Measurements from ENCODE around the gene GOLT1B. TPM values are rescaled to one million over a fixed set of nuclear protein-coding genes. Genes with fewer than 3 reads are reported as not detected.

Gene GOLT1B
- 54.2 and 59.6 TPM in 2 replicates for total RNA-seq

DNA sequence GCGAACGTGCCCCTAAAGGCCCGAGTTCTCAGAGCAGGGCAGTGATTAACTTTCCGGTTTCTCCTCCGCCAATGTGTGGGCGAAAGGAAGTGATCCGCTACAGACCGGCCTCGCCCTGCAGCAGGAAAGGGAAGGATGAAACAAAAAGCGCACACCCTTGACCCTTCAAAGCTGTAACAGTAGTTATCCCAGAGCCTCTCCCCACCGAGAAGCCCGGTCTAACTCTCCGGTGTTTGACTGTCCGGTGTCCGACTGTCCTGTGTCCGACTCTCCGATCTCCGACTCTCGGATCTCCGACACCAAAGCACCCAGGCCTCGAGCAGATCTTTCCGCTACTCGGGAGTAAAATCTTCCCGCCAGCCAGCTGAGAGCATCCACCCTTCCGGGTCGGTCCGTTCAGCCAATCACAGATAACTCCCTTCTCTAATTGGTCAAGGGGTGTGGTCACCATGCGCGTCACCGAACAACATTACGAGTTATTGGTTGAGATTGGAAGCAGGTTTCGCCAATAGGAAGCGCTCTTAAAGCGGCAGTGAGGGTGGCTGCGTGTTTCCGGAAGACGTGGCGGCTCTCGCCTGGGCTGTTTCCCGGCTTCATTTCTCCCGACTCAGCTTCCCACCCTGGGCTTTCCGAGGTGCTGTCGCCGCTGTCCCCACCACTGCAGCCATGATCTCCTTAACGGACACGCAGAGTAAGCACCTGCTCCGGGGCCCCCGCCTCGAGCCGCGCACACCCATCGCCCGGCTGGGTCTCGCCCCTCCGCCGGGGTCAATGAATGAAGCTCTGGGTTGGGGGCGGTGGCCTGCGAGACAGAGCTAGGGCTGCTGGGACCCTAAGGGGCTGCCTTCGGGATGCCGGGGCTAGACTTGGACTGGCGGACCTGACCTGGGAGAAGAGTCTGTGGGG lies at the start of gene GOLT1B, which contains the start of gene RECQL:
Gene GOLT1B, plus strand, starts transcription at position 532 of the 906 bp plus-strand sequence. Its CDS starts 135 bp downstream, at position 667.
Gene RECQL, minus strand, starts transcription at position 378 of the 906 bp plus-strand sequence. CDS start 2,065 bp downstream, outside the sequence.

DNA sequence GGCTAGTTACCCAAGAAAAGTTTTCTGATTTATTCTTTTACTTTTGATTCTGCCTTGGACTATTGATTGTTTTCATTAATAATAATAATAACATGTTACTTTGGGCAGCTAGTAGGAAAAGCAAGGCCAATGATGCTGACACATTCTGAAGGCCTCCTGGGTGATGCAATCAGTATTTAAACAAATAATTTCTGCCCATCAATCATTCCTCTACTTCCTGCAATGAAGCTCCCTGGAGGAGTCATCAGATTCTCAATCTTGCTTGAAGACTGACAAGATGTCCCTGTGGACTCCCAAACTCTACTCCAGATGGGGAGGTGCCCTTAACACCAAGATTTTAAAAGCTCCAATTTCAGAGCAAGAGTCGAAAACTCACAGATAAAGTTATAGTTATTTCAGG lies 24.5 kb downstream of the GOLT1B start, which contains the start of gene SPX:
Gene SPX, plus strand, starts transcription at position 244 of the 400 bp plus-strand sequence. CDS start 177 bp downstream, outside the sequence.

Other genes with a start within 250 kb of the GOLT1B start
- gene SLCO1A2, start 166.9 kb upstream of the GOLT1B start, total RNA-seq = under 0.01 TPM in 1 of 2 replicates, not detected in the other
- not detected in 2 replicates for gene IAPP, start 128.9 kb upstream of the GOLT1B start, total RNA-seq
- gene PYROXD1, start 64.1 kb upstream of the GOLT1B start, total RNA-seq = 12.3 and 18.2 TPM in 2 replicates
- gene RECQL, start 154 bp upstream of the GOLT1B start, total RNA-seq = 157 and 166 TPM in 2 replicates
- under 0.01 and 1.3 TPM in 2 replicates for gene SPX, start 24.5 kb downstream of the GOLT1B start, total RNA-seq
- gene GYS2, start 103.1 kb downstream of the GOLT1B start, total RNA-seq = not detected in 2 replicates
- gene LDHB, start 156.1 kb downstream of the GOLT1B start, total RNA-seq = 788 and 849 TPM in 2 replicates